Measurements from ENCODE around the gene ZNF365.

GRCh38 chr10:62390497-62391176, 16.5 kb downstream of the ZNF365 start:
- TF ChIP-seq CAMTA2 (CRISPR knock-in tag; conservative IDR thresholded peaks at IDR 0.05) (no peak), CTCF (IDR thresholded peaks at IDR 0.05 in 2 of 3, conservative IDR thresholded peaks at IDR 0.05 in 1 of 3; ENCODE audit: insufficient read depth in 2 of 3, low read depth in 1 of 3, low read length in 3 of 3) (no peak), E2F6 (IDR thresholded peaks at IDR 0.05; ENCODE audit: borderline replicate concordance in 1 of 2, extremely low read depth in 1 of 2, insufficient read depth in 1 of 2, insufficient read length in 1 of 2, low read depth in 1 of 2, low read length in 1 of 2, poor library complexity in 1 of 2, severe bottlenecking in 1 of 2) (no peak), ETV6 (IDR thresholded peaks at IDR 0.05; ENCODE audit: borderline replicate concordance in 1 of 2, low read depth in 2 of 2, low read length in 1 of 2) (no peak), ETV6 (CRISPR knock-in tag; IDR thresholded peaks at IDR 0.05; ENCODE audit: borderline replicate concordance) (no peak), RFX5 (IDR thresholded peaks at IDR 0.05; ENCODE audit: low read depth, low read length) (no peak), POLR2A (conservative IDR thresholded peaks at IDR 0.05) (no peak), CEBPB (tag; IDR thresholded peaks at IDR 0.05) (no peak), PCBP1 (IDR thresholded peaks at IDR 0.05; ENCODE audit: low read depth, low read length, poor library complexity, severe bottlenecking) (no peak)
